Spleen (tissue), 7 donors: ENCODE measurements around the gene SSBP4.

Experiments used
- POLR2A ChIP-seq, 3 donors: fragments of 450-650 bp; IDR thresholded peaks; one replicate each; pipeline ENCODE4 v1.5.1; 2017; ENCODE audit warnings: antibody characterized with exemption in 3 of 3, mild to moderate bottlenecking in 1 of 3
- POLR2AphosphoS5 ChIP-seq, 3 donors: sonication (generic); formaldehyde crosslinking; IDR thresholded peaks; one replicate each; pipeline ENCODE4 v1.5.1; 2017; ENCODE audit warnings: antibody characterized with exemption in 3 of 3
- TF ChIP-seq, protein P1 (sequence below), 11 experiments: fragments of 200-600 bp in 7 of 11; fragments of 450-650 bp in 4 of 11; sonication (generic) in 4 of 11; IDR thresholded peaks in 8 of 11; conservative IDR thresholded peaks in 3 of 11; 1 replicate in 7 of 11; 2 replicates in 4 of 11; pipeline versions ENCODE4 v1.4.0 to v1.8.0; 2016 to 2021; ENCODE audit warnings: antibody characterized with exemption in 11 of 11, inconsistent platforms in 4 of 11, mild to moderate bottlenecking in 1 of 11
- donor health status: DM: no; HTN: no; CAD: no; lungs with moderate emphysema.
- donor health status: DM: no; HTN: no; CAD: no.
- donor health status: DM: no; HTN: no; CAD: no.

DNA sequence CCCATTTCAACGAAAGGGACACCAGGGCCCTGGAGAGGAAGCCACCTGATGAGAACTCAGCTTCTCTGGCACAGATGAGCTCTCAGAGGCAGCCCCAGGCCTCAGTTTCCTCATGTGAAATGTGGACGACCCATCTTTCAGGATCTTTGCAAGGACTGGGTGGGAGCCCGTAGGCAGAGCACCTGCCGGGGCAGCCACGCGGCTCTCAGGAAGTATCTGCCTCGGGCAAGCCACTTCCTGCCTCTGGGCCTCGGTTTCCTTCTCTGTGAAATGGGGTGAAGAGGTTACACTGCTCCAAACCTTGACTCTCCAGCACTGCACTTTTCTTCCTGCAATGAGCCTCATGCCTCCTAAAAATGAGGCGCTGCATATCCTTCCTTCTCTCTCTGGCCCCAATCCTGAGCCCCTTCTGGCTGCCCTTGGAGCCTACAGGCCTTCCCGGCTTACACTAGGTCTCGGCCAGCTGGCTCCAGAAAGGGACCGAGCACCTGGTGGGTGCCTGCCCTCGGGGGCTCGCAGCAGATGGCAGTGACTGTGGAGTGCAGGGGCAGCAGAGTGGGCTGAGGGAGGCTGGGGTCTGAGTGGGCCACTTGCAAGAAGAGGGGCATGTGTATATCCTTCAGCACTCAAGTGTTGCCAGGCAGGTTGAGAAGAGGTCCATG is 3.5 kb downstream of the SSBP4 start:
- TF ChIP-seq, protein P1, sequence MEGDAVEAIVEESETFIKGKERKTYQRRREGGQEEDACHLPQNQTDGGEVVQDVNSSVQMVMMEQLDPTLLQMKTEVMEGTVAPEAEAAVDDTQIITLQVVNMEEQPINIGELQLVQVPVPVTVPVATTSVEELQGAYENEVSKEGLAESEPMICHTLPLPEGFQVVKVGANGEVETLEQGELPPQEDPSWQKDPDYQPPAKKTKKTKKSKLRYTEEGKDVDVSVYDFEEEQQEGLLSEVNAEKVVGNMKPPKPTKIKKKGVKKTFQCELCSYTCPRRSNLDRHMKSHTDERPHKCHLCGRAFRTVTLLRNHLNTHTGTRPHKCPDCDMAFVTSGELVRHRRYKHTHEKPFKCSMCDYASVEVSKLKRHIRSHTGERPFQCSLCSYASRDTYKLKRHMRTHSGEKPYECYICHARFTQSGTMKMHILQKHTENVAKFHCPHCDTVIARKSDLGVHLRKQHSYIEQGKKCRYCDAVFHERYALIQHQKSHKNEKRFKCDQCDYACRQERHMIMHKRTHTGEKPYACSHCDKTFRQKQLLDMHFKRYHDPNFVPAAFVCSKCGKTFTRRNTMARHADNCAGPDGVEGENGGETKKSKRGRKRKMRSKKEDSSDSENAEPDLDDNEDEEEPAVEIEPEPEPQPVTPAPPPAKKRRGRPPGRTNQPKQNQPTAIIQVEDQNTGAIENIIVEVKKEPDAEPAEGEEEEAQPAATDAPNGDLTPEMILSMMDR (IDR thresholded peaks at IDR 0.05 in 8 of 11, conservative IDR thresholded peaks at IDR 0.05 in 3 of 11) = no peak
- TF ChIP-seq POLR2AphosphoS5 (IDR thresholded peaks at IDR 0.05) = peak in 2 of 3 donors; percentile 29 to 60
- no peak for TF ChIP-seq POLR2A (IDR thresholded peaks at IDR 0.05)
